Duodenal mucosa (tissue), 2 donors: ENCODE data around the gene RPS24.
A peak's percentile ranks its signal among the peaks of the same experiment; 100 is the strongest.

ENCODE experiments used
- H3K27ac ChIP-seq: one replicate; pipeline ENCODE4 v1.7.0; 2013; ENCODE audit warnings: low read depth, low read length
- H3K27me3 ChIP-seq, 2 donors: one replicate each; pipeline ENCODE4 v1.7.0; 2013; ENCODE audit warnings: low read length in 2 of 2, control low read depth in 1 of 2; ENCODE audit not compliant: insufficient read depth in 2 of 2, control insufficient read depth in 1 of 2
- H3K36me3 ChIP-seq, 2 donors: one replicate each; pipeline ENCODE4 v1.7.0; 2013; ENCODE audit warnings: low read length in 2 of 2, control low read depth in 1 of 2; ENCODE audit not compliant: insufficient read depth in 2 of 2, control insufficient read depth in 1 of 2
- H3K4me1 ChIP-seq, 2 donors: one replicate each; pipeline ENCODE4 v1.7.0; 2013; ENCODE audit warnings: low read length in 2 of 2, control low read depth in 1 of 2; ENCODE audit not compliant: insufficient read depth in 2 of 2, control insufficient read depth in 1 of 2
- H3K4me3 ChIP-seq, 2 donors: one replicate each; pipeline ENCODE4 v1.7.0; 2013; ENCODE audit warnings: low read length in 2 of 2, low read depth in 1 of 2
- H3K9ac ChIP-seq, 2 donors: one replicate each; pipeline ENCODE4 v1.7.0; 2013; ENCODE audit warnings: low read length in 2 of 2, low read depth in 1 of 2
- H3K9me3 ChIP-seq, 2 donors: one replicate each; pipeline ENCODE4 v1.7.0; 2013; ENCODE audit warnings: low read length in 2 of 2, control low read depth in 1 of 2; ENCODE audit not compliant: control insufficient read depth in 1 of 2

Gene RPS24

GRCh38 chr10:78023741-78024140 lies 9.9 kb upstream of the RPS24 start:
- Histone ChIP-seq H3K36me3 (peaks cover 32 to 71% of the 10 kb centered on the region in 2 donors), H3K4me1 (peaks cover 8 to 11% of the 10 kb centered on the region in 2 donors), H3K4me3 (no peak overlapping the region), H3K27me3 (no peaks in the 10 kb centered on the region), H3K9ac (no peak overlapping the region), H3K9me3 (no peaks in the 10 kb centered on the region), H3K27ac (no peak overlapping the region)

GRCh38 chr10:78025685-78026364 lies 7.8 kb upstream of the RPS24 start:
- no peak overlapping the region for H3K4me3 ChIP-seq
- H3K27ac ChIP-seq, result no peak overlapping the region
- H3K4me1 ChIP-seq, result peaks cover 12 to 13% of the 10 kb centered on the region in 2 donors
- H3K36me3 ChIP-seq, result peaks cover 22 to 57% of the 10 kb centered on the region in 2 donors
- no peaks in the 10 kb centered on the region for H3K9me3 ChIP-seq
- H3K9ac ChIP-seq, result no peak overlapping the region
- H3K27me3 ChIP-seq, result no peaks in the 10 kb centered on the region

GRCh38 chr10:78028438-78029268 lies 5.0 kb upstream of the RPS24 start:
- no peak overlapping the region for H3K27ac ChIP-seq
- peaks cover 12 to 13% of the 10 kb centered on the region in 2 donors for H3K4me1 ChIP-seq
- H3K36me3 ChIP-seq, result peaks cover 6 to 29% of the 10 kb centered on the region in 2 donors
- H3K9me3 ChIP-seq, result no peaks in the 10 kb centered on the region
- no peaks in the 10 kb centered on the region for H3K27me3 ChIP-seq
- H3K9ac ChIP-seq, result peak overlapping the region; percentile 84 to 96
- peak overlapping the region; percentile 94 to 99 for H3K4me3 ChIP-seq

GRCh38 chr10:78029269-78030226 lies 4.1 kb upstream of the RPS24 start, which contains the start of gene POLR3A:
TSS of gene POLR3A (minus strand) at chr10:78029515. CDS start at chr10:78029407, 108 bp downstream.
- no peaks in the 10 kb centered on the region for H3K27me3 ChIP-seq
- H3K9me3 ChIP-seq, result no peaks in the 10 kb centered on the region
- H3K4me3 ChIP-seq, result peak within 1 kb of the TSS; percentile 94 to 99
- H3K9ac ChIP-seq, result peak within 1 kb of the TSS; percentile 84 to 96
- H3K27ac ChIP-seq, result peak within 1 kb of the TSS; percentile 13
- H3K36me3 ChIP-seq, result peaks cover 6 to 20% of the 10 kb centered on the region in 2 donors
- peaks cover 14 to 17% of the 10 kb centered on the region in 2 donors for H3K4me1 ChIP-seq

GRCh38 chr10:78033387-78033636 lies 351 bp upstream of the RPS24 start:
- Histone ChIP-seq H3K9me3 (no peaks in the 10 kb centered on the region), H3K36me3 (peaks cover 25 to 33% of the 10 kb centered on the region in 2 donors), H3K27me3 (no peaks in the 10 kb centered on the region), H3K9ac (peak overlapping the region in 1 of 2 donors; percentile 0), H3K4me1 (peaks cover 29 to 39% of the 10 kb centered on the region in 2 donors), H3K4me3 (peak overlapping the region; percentile 72 to 95), H3K27ac (no peak overlapping the region)

GRCh38 chr10:78035025-78035424 lies 1.4 kb downstream of the RPS24 start:
- H3K27me3 ChIP-seq, result no peaks in the 10 kb centered on the region
- peaks cover 24 to 33% of the 10 kb centered on the region in 2 donors for H3K4me1 ChIP-seq
- H3K27ac ChIP-seq, result no peak overlapping the region
- no peaks in the 10 kb centered on the region for H3K9me3 ChIP-seq
- peak overlapping the region; percentile 73 to 79 for H3K9ac ChIP-seq
- H3K36me3 ChIP-seq, result peaks cover 39 to 50% of the 10 kb centered on the region in 2 donors
- H3K4me3 ChIP-seq, result peak overlapping the region; percentile 72 to 95

- Histone ChIP-seq H3K4me1 (peaks cover 22 to 33% of the 10 kb centered on the region in 2 donors), H3K27me3 (no peaks in the 10 kb centered on the region), H3K9me3 (no peaks in the 10 kb centered on the region), H3K27ac (no peak overlapping the region), H3K4me3 (peak overlapping the region in 1 of 2 donors; percentile 12), H3K36me3 (peaks cover 42 to 55% of the 10 kb centered on the region in 2 donors), H3K9ac (peak overlapping the region in 1 of 2 donors; percentile 79)
Measured at GRCh38 chr10:78035437-78035836, 1.8 kb downstream of the RPS24 start.

GRCh38 chr10:78035933-78036583 lies 2.4 kb downstream of the RPS24 start:
- Histone ChIP-seq H3K4me3 (no peak overlapping the region), H3K36me3 (peaks cover 48 to 61% of the 10 kb centered on the region in 2 donors), H3K27me3 (no peaks in the 10 kb centered on the region), H3K27ac (no peak overlapping the region), H3K9ac (no peak overlapping the region), H3K4me1 (peaks cover 22 to 33% of the 10 kb centered on the region in 2 donors), H3K9me3 (no peaks in the 10 kb centered on the region)

GRCh38 chr10:78038105-78038504 lies 4.4 kb downstream of the RPS24 start:
- H3K27me3 ChIP-seq, result no peaks in the 10 kb centered on the region
- peaks cover 57 to 78% of the 10 kb centered on the region in 2 donors for H3K36me3 ChIP-seq
- no peak overlapping the region for H3K9ac ChIP-seq
- peaks cover 23 to 33% of the 10 kb centered on the region in 2 donors for H3K4me1 ChIP-seq
- H3K4me3 ChIP-seq, result no peak overlapping the region
- no peak overlapping the region for H3K27ac ChIP-seq
- no peaks in the 10 kb centered on the region for H3K9me3 ChIP-seq
